GM12801 (cell line): ENCODE measurements around the gene KCNMB2.

Source experiments
- CTCF ChIP-seq: IDR thresholded peaks from one replicate; pipeline ENCODE4 v1.5.1; 2011; ENCODE audit warnings: control low read depth; ENCODE audit not compliant: insufficient read length; ENCODE audit errors: extremely low read depth

The KCNMB2 gene

DNA sequence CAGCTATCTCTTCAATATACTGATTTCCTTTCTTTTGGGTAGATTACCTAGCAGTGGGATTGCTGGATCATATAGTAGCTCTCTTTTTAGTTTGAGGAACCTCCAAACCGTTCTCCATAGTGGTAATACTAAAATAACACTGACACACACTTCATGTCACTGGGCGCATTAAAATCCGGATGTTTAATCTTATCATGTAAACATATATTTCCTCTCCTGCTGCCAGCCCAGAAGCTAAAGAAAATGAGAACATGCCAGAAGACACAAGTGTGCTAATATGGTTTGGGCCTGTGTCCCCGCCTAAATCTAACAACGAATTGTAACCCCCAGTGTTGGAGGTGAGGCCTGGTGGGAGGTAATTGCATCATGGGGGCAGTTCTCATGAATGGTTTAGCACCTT, 23.6 kb upstream of the KCNMB2 start:
- TF ChIP-seq CTCF, result no peak

- TF ChIP-seq CTCF, result no peak
Observed at GRCh38 chr3:178513546-178514380, 22.5 kb upstream of the KCNMB2 start.

DNA sequence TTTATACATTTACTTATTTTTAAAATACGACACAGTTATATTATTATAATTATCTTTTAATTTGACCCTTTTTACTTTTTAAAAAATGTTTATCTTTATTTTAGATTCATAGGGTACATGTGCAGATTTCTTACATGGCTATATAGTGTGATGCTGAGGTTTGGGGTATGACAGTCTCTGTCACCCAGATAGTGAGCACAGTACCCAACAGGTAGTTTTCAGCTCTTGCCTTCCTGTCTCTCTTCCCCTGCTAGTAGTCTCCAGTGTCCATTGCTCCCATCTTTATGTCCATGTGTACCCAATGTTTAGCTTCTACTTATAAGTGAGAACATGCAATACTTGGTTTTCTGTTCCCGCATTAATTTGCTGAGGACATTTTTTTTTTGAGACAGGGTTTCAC, 21.8 kb upstream of the KCNMB2 start:
- TF ChIP-seq CTCF, result no peak

GRCh38 chr3:178517665-178518334, 18.4 kb upstream of the KCNMB2 start:
- TF ChIP-seq CTCF, result no peak

DNA sequence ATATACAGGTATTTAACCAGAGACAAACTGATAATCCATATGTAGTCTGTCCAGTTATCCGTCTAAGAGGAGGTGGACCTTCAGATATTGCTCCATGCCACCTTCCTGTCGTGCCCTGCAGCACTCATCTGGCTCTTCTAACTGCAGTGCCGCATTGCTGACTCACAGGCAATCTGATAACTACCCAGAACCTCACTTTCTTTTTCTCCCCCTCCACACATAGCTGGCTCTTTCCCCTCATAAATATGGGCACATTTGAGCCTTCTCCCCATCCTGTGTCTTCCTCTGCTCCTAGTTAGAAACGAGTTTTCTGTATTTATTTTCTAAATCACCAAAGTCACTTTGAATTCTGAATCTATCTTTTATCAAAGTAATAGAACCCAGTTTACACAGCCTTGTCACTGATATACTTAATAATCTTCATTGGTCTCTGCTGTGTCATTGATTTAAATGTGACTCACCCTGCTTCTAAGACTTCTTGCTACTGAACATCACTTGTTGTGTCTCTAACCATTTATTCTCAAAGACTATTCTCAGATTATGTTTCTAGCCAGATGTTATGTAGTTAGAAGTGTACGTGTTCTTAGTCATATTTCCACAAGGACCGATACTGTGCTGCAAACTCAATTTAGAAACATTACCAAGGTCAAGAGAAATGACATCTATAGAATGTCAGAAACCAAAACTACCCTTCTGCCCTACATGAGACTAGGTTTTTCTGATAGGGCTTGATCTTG, 17.4 kb upstream of the KCNMB2 start:
- TF ChIP-seq CTCF, result no peak

GRCh38 chr3:178519701-178520100, 16.5 kb upstream of the KCNMB2 start:
- no peak for TF ChIP-seq CTCF

DNA sequence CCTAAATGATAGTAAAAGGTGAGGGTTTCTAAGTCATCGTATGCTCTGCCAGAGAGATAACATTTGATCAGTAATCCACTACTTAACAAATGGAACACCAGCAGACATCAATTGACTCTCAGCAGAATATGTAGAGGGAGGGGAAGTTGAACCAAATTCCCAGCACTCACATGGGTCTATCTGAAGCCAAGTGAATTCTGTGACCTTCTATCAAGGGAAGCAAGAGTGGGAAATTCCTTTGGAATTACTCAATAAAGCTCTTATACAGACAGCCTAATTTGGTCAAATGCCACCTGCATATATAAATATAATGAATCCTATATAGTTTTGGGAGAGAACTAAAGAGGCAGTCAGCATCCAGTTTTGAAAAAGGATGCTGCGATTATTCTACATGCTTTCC, 15.8 kb upstream of the KCNMB2 start:
- no peak for TF ChIP-seq CTCF
